G401 (cell line): ENCODE measurements around the gene DYNC1I2. TPM values are rescaled to one million over a fixed set of nuclear protein-coding genes. Genes with fewer than 3 reads are reported as not detected.
"Not testable (repeated sequence)": the region's sequence is repeated elsewhere in the genome, so short reads cannot be mapped to it uniquely, and the experiment has no call there.

Source experiments
- DNase-seq: peaks from one replicate; pipeline ENCODE4 v3.0.0-alpha.2; 2015; ENCODE audit warnings: low spot score
- in situ Hi-C: cut with HindIII; loops from 2 replicates; pipeline ENCODE4 v1.10.0; 2016; ENCODE audit warnings: low sequenced_read_pairs, mixed read lengths
- total RNA-seq: library from RNA; depleted of rRNA; stranded (reverse); fragments of >200 nt; shearing (Covaris generic); gene quantifications from 2 replicates; pipeline ENCODE4 v1.2.3, GENCODE V29; 2014

Gene DYNC1I2
- total RNA-seq, 1 experiment from 2014 or later = 188 TPM

DNA sequence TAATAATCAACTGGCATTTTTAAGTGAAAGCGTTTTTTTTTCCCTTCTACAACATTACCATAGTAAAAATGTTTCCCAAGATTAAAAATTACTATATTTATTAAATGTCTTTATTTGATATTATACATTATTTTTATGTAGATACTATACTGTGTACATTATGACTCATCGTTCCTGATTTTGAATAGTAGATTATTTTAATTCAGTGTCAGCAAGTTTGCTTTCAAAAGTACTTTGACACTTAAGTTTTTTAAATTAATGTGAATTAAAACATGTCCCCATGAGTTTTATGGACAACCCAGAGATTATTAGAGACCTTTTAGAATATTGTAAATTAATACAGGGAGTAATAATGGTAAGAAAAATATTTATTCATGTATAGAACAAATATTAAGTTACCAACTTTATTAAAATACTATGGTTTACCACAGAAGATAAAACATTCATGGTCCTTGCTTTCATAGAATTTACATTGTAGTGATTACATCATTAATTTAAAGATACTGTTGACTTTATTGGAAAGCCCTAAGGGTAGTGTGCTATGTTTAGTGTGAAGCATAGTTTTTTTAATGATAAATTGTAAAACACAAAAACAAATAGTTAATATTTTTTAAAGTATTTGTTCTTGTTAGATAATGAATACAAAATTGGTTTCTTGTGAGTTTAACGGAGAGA, 21.9 kb downstream of the DYNC1I2 start:
- in situ Hi-C loops = no loop called here
- no peak for DNase-seq

DNA sequence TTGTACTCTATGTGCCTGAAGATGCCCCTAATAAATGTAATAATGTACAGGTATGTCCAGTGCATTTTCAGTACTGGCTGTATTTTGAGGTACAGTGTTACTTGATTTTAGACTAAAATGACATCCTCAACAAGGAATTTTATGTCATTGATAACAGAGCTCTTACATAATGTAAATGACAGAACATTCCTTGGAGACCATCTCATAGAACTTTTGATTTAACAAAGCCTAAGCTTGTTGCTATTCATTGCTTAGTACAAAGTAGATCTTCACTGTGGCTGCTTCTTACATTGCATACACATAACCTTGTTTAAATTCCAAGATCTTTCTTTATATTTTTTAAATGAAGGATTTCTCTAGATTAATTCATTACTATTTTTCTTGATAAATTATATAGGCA, 24.1 kb downstream of the DYNC1I2 start:
- no peak for DNase-seq

DNA sequence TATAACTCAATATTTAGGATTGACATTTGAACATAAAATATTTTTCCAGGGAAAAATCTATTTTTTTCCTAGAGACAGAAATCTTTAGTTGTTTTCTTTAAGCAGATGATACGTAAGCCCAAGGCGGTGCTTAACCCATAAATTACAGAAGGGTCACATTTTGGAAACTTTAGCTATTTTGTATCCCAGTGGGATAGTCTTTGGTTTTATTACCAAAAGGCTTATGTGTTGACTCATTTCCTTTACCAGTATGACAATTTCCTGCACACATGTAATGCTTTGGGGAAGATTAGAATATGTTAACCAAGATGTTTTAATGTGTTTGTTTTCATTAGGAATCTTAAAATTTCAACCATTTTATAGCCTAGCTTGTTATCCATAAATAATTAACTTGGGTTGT, 24.8 kb downstream of the DYNC1I2 start:
- no peak for DNase-seq
- in situ Hi-C loops = no loop called here

More for the DNA sequence above, 24.1 kb downstream of the DYNC1I2 start:
- in situ Hi-C loops = no loop called here

DNA sequence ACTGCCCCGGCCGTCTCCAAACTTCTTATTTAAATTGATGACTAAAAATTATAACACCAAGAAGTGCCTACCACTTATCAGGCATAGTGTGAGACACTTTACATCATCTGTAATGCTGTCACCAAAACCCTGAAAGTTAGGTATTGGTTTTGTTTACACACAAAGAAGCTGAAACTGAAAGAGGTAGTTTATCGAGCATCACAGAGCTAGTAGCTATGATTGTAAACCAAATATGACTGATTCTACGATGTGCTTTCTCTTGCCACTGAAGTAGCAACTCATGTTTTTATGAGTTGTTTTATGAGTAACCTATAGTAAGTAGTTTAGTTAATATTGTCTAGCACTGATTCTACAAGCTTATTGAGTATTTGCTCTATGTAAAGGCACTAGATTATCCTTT, 31.5 kb downstream of the DYNC1I2 start:
- no peak for DNase-seq
- in situ Hi-C loops = no loop called here

DNA sequence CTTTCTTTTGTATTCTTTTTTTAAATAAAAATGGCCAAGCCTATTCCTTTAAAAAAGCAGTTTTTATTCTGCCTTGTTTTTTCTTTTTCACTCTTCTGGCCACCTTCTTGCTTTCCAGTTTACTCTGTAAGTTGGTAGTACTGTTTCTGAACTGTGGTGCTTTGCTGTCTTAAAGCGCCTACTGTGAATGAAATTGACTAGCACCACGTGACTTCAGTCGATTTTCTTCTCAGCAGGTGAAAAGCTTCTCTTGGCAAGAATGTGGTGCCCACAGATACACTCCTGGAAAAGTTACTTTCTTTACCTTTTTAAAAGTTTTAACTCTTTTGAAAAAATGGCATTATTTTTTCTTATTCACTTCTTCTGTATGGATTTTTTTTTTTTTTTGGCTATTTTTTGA, 32.4 kb downstream of the DYNC1I2 start:
- no peak for DNase-seq
- in situ Hi-C loops = no loop called here

DNA sequence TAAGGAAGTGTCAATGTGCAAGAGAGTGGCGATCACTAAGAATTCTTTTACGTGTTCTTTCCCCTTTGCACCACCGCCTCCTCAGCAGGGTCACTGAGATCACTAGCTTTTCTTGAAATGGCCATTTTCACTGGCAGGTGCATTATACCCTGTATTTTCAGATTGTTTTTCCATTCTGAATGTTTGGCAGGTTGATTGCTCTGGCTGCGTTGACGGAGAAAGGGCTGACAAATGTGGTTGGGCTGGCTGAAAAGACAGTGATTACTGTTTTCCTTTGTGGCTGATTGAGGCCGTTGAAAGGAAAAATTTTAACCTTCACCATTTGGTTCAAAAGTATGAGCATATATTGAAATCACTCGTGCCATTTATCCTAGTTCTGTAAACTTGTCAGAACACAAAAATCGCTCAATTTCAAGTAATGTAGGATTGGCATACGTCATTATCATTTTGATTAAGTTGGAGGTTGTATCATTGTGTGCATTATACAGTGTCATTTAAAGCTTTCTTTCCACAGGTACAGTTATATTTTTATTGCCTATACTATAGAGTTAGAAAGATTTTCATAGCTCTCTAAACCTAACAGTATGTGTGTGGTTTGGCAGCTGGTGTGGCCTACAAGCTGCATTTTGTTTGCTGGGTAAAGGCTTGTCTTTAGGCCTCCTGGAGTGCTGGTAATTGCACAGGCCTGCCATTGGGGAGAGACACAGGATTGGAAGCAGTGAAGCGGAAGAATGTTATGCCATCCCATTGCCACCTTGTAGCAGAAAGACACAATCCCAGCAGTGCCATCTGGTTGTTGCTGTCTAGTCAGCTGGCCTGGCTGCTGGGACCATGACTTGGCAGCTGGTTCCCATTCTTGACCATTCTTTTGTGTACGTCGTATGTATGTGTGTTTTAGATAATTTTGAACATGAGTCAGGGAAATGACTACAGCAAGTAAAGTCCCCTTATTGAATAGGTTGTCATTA, 36.7 kb downstream of the DYNC1I2 start:
- peak; percentile 87 for DNase-seq
- in situ Hi-C loops = no loop called here

DNA sequence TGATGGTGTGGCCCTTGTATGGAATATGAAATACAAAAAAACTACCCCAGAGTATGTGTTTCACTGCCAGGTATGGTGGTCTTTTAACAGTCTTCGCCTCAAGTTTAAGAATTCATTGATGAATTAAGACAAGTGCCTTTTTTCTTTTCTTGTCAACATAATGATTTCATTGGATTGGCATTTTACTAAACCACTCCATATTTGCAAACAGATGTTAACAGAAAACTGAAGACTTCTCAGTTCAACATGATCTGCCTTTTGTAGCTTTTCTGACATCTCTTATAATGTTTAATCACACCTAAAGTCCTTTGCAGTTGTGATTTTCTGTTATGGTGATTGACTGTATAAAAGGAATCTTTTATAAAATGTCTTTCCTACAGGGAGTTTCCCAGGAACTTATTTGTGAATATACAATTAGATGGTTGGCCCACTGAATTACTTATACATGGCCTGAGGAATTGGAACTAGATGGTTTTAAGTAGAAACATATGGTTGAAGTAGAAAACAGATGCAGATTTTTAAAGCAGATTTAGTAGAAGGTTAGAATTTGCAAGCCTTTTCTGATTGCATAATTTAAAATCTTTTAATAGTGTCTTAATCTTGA, 39.7 kb downstream of the DYNC1I2 start:
- DNase-seq = no peak
- in situ Hi-C loops = no loop called here

DNA sequence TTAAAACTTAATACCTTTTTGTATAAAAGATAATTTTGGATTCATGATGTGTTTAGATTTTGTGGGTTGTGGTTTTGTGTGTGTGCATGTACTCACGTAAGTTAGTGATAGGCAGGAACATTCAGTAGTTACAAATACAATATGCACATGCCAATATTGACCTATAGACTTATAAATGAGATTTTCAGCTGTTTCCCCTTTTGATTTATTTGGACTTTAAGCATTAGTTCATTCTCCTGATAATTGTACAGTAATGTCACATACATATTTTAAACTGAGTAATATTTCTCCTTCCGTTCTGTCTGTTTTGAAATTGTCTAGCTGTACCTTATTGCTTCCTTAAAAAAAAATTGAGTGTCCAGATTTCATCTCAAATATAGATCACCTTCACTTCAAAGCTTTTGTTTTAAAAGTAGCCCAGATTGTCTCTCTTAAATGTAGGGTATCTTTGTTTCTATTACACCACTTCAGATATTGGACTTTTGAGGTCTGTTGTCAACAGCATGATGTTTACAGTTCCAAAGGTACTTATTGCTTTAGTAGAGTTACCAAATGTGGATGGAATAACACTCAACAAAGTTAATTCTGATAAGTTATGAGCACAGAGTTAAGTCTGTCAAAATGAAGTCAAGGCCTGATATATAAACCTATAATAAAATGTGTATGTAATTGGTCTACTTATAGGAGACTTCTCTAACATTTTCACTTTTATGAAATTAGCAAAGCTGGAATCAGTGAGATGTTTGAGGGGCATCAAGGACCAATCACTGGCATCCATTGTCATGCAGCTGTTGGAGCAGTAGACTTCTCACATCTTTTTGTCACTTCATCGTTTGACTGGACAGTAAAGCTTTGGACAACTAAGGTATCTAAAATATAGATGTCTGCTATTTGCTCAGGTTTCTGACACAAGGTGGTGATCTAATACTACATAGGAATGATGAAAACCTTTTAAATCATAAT, 42.0 kb downstream of the DYNC1I2 start:
- DNase-seq = no peak
- in situ Hi-C loops = no loop called here

DNA sequence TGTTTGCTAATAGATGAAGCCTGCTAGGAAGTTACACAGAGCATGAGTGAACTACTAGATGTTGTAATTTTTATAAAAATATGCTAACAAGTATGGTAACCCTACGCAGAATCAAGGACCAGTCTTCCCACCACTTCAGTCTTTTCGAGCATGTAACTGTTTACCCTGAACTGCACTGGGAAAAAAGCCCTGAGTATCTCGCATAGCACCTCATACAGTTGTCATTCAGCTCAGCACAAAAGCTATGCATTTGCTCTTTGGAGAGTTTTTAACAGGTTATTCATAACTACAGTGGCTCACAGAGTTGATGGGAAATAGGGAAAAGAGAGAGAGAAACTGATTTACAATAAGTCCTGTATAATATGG, 42.7 kb downstream of the DYNC1I2 start:
- DNase-seq = no peak
- in situ Hi-C loops = no loop called here

DNA sequence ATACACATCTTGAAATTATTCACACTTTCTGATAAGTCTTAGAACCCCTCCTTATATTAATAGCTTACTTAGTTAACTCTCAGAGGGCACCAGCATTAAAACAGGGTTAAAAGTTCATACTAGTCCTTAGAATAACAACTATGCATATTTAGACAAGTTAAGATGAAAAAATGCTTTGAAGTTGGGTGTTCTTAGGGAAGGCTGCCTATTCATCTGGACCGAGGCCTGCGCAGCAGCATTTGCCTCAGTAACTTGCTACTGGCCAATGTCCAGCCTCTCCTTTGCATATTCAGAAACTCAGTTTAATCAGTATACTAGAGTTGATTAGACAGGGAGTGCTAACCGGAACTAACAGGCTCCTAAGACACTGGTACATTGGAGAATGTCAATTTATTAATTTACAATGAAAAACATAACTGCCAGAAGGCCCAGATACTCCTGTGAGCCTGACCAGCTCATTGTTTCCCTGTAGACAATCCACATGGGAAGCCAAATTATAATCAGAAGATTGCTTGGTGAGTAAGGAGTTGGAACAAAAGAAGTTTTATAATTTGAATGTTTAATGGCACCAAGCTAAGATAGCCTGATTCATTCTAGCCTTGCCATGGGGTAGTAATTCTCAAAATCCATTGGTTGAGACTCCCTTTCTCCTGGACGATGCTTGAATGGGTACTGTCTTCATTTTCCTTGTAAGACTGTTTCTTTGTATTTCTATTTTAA, 48.9 kb downstream of the DYNC1I2 start:
- in situ Hi-C loops = no loop called here
- no peak for DNase-seq

DNA sequence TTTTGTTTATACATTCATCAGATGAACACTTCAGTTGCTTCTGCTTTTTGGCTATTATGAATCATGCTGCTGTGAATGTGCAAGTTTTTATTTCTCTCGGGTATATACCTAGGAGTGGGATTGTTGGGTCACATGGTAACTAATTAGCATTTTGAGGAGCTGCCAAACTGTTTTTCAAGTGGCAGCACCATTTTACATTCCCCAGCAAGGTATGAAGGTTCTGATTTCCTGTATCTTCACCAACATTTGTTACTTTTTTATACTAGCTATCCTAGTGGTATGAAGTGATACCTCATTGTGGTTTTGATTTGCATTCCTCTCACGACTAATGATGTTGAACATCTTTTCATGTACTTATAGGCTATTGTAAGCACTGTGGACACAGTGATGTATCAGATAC, 53.9 kb downstream of the DYNC1I2 start:
- in situ Hi-C loops = no loop called here
- no peak for DNase-seq

DNA sequence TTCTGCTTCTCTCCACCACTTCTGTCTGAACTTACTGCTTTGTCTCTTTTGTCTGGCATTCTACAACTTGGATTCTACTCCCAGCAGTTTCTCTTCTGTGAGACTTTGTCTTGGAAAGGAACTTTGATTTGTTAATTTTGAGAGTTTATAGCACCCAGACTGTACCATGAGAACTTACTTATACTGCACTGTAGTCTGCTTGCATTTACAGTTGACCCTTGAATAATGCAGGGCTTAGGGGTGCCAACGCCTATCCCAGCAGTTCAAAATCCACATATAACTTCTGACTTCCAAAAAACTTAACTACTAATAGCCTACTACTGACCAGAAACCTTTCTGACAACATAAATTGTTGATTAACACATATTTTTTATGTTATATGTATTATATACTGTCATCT, 55.5 kb downstream of the DYNC1I2 start:
- in situ Hi-C loops = no loop called here
- no peak for DNase-seq

DNA sequence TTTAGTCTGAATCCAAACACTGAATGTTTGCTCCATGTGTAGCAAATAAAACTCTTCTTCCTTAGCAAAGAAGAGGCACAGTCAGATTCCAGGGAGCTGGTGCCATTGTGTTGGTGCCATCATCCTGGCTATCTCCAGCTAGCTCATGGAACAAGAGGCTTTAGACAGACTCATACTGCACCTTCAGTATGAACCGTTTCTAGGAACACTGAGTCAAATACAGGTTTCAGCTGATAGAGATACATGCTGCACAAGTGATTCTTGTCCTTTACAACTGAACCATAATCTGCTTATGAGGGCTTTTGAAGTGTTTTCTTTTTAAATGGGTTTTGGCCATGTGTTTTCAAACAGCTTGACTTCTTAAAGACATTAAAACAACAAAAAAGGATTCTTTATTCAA, 57.9 kb downstream of the DYNC1I2 start:
- in situ Hi-C loops = no loop called here
- no peak for DNase-seq

DNA sequence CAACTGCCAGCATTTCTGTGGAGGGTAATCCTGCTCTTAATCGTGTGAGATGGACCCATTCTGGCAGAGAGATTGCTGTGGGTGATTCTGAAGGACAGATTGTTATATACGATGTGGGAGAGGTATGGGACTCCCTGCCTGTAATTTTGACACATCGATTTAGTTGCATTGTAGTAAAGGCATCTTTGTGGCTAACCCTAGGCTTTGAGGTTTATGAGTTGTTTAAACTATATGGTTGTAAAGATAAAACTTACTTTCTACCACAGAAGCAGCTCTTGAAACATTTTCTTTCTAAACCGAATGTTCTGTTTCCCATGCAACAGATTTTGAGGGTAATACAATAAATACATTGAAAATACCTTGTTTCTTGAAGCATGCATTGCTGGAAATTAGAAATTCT, 58.5 kb downstream of the DYNC1I2 start:
- in situ Hi-C loops = no loop called here

DNA sequence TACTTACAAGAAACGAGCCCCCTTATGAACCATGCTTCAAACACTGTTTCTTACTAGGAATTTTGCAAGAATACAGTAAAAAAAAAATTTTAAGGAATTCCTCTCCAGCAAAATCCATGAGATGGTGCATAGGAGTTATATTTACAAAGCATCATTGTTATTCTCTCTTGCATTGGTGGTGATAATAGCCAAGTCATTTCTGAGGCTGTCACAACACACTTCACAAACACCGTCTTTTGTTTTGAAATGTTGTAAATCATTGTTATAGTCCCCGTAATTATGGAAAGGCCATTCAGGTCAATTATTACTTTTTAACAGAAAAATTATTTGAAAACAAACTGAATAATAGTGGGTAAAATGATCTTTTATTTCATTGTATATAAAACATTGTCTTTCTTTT, 60.1 kb downstream of the DYNC1I2 start:
- in situ Hi-C loops = no loop called here
- no peak for DNase-seq

More for the DNA sequence above, 58.5 kb downstream of the DYNC1I2 start:
- DNase-seq = no peak

DNA sequence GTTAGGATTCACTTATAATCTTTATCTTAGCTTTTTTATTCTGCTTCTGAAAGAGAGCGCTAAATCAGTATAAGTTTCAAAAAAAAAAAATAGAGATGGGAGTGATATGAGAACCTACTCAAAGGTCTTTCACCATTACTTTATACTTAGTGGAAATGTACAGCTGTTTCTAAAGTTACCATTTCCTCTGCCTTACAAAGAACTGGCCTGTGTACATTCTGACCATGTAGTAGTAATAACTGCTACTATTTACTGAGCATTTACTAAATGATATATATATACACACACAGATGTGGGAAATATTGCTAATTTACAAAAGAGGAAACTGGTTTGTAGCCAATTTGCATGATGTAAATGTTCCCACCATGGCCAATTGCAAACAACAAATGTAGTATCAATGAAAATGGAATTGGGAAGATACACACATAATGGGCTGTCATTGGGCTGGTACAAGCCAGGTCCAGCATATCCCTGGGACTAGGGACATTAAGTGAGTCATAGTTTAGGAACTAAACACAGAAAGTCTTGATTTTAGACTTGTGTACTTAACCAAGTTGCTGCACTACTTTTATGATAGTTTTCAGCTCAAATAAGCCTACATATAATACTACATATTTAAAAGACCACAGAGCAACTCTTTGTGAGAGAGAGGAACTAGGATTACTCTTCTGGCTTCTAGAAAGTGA, 67.1 kb downstream of the DYNC1I2 start:
- DNase-seq = no peak
- in situ Hi-C loops = no loop called here

DNA sequence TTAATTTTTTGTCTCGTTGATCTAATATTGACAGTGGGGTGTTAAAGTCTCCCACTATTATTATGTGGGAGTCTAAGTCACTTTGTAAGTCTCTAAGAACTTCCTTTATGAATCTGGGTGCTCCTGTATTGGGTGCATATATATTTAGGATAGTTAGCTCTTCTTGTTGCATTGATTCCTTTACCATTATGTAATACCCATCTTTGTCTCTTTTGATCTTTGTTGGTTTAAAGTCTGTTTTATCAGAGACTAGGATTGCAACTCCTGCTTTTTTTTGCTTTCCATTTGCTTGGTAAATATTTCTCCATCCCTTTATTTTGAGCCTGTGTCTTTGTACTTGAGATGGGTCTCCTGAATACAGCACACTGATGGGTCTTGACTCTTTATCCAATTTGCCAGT, 71.5 kb downstream of the DYNC1I2 start:
- in situ Hi-C loops, DNase-seq: not testable (repeated sequence)

DNA sequence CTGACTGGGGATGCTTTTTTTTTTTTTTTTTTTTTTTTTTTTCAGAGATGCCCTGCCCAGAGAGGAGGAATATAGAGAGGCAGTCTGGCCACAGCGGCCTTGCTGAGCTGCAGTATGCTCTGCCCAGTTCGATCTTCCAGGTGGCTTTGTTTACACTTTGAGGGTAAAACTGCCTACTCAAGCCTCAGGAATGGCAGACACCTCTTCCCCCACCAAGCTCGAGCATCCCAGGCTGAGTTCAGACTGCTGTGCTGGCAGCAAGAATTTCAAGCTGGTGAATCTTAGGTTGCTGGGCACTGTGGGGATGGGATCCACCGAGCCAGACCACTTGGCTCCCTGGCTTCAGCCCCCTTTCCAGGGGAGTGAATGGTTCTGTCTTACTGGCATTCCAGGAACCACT, 73.9 kb downstream of the DYNC1I2 start:
- not testable (repeated sequence) for DNase-seq

More for the DNA sequence above, 73.9 kb downstream of the DYNC1I2 start:
- in situ Hi-C loops = not testable (repeated sequence)
